HFFc6 (cell line): ENCODE data around the gene ZMYND19. TPM values are rescaled to one million over a fixed set of nuclear protein-coding genes. Genes with fewer than 3 reads are reported as not detected.
A peak's percentile ranks its signal among the peaks of the same experiment; 100 is the strongest.

ENCODE experiments used
- DNase-seq: peaks from one replicate; pipeline ENCODE4 v3.0.0-alpha.2; 2018
- H3K27ac Mint-ChIP-seq: 2 replicates; pipeline ENCODE4 v1.8.0; 2020; ENCODE audit warnings: mild to moderate bottlenecking, mixed read lengths
- H3K27me3 Mint-ChIP-seq: 2 replicates; pipeline ENCODE4 v1.8.0; 2021; ENCODE audit warnings: mild to moderate bottlenecking, moderate library complexity, mixed read lengths; ENCODE audit not compliant: insufficient read depth
- H3K36me3 Mint-ChIP-seq: 2 replicates; pipeline ENCODE4 v1.8.0; 2021; ENCODE audit warnings: low read depth, mixed read lengths
- H3K4me1 Mint-ChIP-seq: 2 replicates; pipeline ENCODE4 v1.8.0; 2020; ENCODE audit warnings: low read depth, mixed read lengths
- H3K4me3 Mint-ChIP-seq: 2 replicates; pipeline ENCODE4 v1.8.0; 2020; ENCODE audit warnings: mild to moderate bottlenecking, moderate library complexity, mixed read lengths
- H3K9me3 Mint-ChIP-seq: 2 replicates; pipeline ENCODE4 v1.8.0; 2020; ENCODE audit warnings: mild to moderate bottlenecking, mixed read lengths
- total RNA-seq, 6 experiments: library from RNA; stranded (reverse); fragmentation: NEBNext Ultra II Directional; extraction: Animal tissue kit (Norgen Biotek cat#: 25700); gene quantifications; 2 replicates in 1 of 6; 3 replicates in 5 of 6; pipeline ENCODE4 v1.2.3, GENCODE V29; 2021
- TF ChIP-seq, protein P1 (sequence below): fragments of 200-600 bp; sonication (generic); IDR thresholded peaks from 2 replicates; pipeline ENCODE4 v1.5.0; 2021; ENCODE audit warnings: antibody characterized with exemption, mild to moderate bottlenecking

ZMYND19 gene
- total RNA-seq, 6 experiments from 2014 or later = 23.9 to 34.4 (median 25.4) TPM

DNA sequence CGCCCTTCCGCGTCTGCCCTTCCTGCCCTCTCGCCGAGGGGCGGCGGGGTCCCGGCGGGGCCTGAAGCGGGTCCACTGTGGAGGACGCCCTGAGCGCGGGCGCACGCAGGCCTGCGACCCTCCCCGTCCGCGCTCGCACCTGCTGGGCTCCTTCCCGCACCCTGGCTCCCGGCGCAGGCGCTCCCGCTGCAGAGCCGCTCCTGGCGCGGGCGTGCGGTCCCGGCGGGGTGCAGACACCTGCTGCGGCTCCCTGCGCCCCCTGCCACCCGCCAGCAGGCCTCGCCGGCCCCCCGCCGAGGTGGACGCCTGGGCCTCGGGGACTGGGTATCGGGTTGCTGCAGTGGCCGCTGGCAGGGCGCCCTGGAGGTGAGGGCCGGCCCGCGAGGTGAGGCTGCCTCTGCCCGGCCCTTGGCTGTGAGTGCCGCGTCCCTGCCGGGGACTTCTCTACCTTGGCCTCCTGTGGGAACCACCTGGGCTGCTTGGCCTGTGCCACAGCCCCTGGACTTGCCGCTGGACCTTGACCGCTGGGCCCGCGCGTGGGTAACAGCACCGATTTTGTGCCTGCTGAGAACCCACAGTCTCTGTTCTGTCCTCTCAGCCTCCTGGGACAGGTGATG is 15.8 kb upstream of the ZMYND19 start:
- Mint-ChIP-seq H3K27me3 (peaks cover 4% of the 10 kb centered on the region; the same call in 1 of the 2 replicates), H3K4me1 (peaks cover 13% of the 10 kb centered on the region), H3K27ac (no peak overlapping the region), H3K36me3 (no peaks in the 10 kb centered on the region), H3K4me3 (peak overlapping the region; percentile 82), H3K9me3 (no peaks in the 10 kb centered on the region)
- no peak for DNase-seq
- TF ChIP-seq, protein P1, sequence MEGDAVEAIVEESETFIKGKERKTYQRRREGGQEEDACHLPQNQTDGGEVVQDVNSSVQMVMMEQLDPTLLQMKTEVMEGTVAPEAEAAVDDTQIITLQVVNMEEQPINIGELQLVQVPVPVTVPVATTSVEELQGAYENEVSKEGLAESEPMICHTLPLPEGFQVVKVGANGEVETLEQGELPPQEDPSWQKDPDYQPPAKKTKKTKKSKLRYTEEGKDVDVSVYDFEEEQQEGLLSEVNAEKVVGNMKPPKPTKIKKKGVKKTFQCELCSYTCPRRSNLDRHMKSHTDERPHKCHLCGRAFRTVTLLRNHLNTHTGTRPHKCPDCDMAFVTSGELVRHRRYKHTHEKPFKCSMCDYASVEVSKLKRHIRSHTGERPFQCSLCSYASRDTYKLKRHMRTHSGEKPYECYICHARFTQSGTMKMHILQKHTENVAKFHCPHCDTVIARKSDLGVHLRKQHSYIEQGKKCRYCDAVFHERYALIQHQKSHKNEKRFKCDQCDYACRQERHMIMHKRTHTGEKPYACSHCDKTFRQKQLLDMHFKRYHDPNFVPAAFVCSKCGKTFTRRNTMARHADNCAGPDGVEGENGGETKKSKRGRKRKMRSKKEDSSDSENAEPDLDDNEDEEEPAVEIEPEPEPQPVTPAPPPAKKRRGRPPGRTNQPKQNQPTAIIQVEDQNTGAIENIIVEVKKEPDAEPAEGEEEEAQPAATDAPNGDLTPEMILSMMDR = no peak

DNA sequence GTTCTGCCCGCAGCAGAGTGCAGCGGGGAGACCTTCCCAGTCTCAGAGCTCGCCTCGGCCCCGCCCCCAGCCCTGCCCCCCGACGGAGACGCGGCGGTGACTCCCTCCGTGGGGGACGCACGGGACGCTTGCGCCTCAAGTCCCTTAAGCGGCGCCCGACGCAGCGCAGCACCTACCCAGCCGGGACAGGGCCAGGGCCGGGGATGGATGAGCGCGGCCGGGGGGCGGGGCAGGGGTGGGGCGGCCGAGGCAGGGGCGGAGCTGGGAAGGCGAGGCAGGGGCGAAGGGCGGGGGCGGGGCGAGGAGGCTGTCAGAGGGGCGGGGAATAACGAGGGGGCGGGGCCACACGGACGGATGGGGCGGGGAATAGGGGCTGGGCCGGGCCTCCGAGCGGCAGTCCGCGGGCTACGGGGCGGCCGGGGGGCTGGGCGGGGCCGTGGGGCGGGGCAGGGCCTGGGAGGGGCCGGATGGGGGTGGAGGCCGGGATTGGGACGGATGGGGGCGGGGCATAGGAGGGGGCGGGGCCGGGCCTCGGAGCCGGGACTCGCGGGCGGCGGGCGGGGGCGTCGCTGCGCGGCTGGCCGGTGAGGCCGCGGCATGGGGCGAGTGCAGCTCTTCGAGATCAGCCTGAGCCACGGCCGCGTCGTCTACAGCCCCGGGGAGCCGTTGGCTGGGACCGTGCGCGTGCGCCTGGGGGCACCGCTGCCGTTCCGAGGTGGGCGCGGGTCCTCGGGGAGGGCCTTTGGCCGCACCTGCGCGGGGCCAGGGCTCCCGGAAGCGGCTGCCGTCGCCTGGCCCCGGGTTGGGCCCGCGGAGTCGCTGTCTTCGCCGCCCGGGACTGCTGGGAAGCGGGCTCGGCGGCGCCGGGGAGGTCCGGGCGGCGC is 15.1 kb upstream of the ZMYND19 start, which contains the start of gene ARRDC1:
Gene ARRDC1, plus strand, starts transcription at position 566 of the 884 bp plus-strand sequence. Its CDS starts 32 bp downstream, at position 598.
- H3K4me1 Mint-ChIP-seq = peaks cover 12% of the 10 kb centered on the region
- H3K27ac Mint-ChIP-seq = no peak within 1 kb of the TSS
- no peaks in the 10 kb centered on the region for H3K36me3 Mint-ChIP-seq
- peak within 1 kb of the TSS; percentile 82 for H3K4me3 Mint-ChIP-seq
- TF ChIP-seq, protein P1 = no peak
- peak; percentile 85 for DNase-seq
- H3K9me3 Mint-ChIP-seq = no peaks in the 10 kb centered on the region
- H3K27me3 Mint-ChIP-seq = peaks cover 4% of the 10 kb centered on the region; the same call in 1 of the 2 replicates

DNA sequence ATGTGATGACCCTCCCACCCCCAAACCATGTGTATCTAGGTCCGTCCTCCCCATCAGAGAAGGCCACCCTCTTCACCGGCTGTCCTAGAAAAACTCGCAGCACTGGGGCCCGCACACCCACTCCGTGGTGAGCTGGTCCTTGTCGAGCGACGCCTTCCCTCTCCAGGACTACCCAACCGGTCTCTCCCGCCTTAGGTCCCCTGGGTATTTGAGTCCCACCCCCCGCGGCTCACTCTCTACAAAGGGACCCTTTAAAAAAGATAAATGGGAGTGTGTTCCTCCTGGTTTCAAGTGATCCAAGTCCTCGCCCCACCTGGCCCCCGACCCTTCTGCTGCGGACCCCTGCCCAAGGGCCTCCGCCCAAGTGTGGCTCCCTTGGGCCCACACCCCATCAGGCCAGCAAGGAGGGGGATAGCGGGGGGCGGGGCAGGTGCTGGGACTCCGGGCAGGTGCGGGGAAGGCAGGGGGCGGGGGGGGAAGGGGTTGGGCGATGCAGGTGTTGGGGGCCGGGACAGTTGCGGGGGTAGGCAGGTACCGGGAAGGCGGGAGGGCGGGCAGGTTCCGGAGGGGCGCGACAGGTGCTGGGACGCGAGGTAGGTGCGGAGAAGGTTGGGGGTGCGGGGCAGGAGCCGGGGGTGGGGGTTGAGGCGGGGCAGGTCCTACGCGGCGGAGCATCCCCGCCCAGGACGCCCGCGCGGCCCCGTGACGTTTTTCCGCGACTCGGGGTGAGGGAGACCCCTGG is 14.2 kb upstream of the ZMYND19 start:
- TF ChIP-seq, protein P1 = no peak
- H3K36me3 Mint-ChIP-seq = no peaks in the 10 kb centered on the region
- DNase-seq = no peak
- no peaks in the 10 kb centered on the region for H3K9me3 Mint-ChIP-seq
- peak overlapping the region; percentile 53 for H3K4me3 Mint-ChIP-seq
- peaks cover 4% of the 10 kb centered on the region; the same call in 1 of the 2 replicates for H3K27me3 Mint-ChIP-seq
- no peak overlapping the region for H3K27ac Mint-ChIP-seq
- peaks cover 12% of the 10 kb centered on the region for H3K4me1 Mint-ChIP-seq

DNA sequence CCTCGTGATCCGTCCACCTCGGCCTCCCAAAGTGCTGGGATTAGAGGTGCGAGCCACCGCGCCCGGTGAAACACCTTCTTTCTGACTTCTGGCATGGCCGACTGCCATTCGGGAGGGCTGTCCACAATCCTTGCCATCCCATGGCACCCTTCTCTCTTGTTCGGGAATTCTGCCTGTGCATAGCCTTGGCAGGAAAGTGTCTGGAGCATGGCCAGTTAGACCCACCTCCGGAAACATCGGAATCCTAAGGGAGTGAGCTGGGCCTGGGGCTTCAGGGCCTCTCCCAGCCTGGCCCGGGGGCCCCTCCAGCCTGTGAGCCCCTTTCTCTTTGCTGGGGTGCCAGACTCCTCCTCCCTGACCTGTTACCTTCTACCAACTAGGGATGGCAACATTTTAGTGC is 13.6 kb upstream of the ZMYND19 start:
- no peak for DNase-seq
- TF ChIP-seq, protein P1 = no peak
- H3K4me3 Mint-ChIP-seq = peak overlapping the region; percentile 53
- H3K27ac Mint-ChIP-seq = no peak overlapping the region
- H3K9me3 Mint-ChIP-seq = no peaks in the 10 kb centered on the region
- no peaks in the 10 kb centered on the region for H3K36me3 Mint-ChIP-seq
- peaks cover 4% of the 10 kb centered on the region; the same call in 1 of the 2 replicates for H3K27me3 Mint-ChIP-seq
- H3K4me1 Mint-ChIP-seq = peaks cover 12% of the 10 kb centered on the region

DNA sequence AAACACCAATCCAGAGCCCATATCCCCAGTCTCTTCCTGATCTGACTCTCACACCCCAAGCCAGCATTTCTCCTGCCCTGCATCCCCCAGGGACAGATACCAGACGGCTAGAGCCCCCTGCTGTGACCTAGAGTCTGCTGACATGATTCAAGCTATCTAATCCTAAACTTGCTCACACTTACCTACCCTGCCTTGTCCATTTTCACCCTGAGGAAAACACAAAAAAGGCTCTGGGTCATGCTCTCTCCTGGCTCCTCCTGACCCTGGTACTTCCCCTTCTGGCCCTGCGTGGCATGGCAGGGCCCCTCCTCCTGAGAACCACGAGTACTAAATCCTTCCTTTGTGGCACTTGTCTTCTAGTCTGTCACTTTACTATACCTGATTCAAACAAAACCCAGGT is 12.3 kb upstream of the ZMYND19 start:
- Mint-ChIP-seq H3K4me1 (peaks cover 19% of the 10 kb centered on the region), H3K27ac (no peak overlapping the region), H3K4me3 (no peak overlapping the region), H3K36me3 (no peaks in the 10 kb centered on the region), H3K27me3 (peaks cover 4% of the 10 kb centered on the region; the same call in 1 of the 2 replicates), H3K9me3 (no peaks in the 10 kb centered on the region)
- TF ChIP-seq, protein P1 = 0 out of 2 replicates have a peak, but pooled peaks have one; percentile 23
- DNase-seq = no peak
